Measurements from ENCODE around the gene CPZ. TPM values are rescaled to one million over a fixed set of nuclear protein-coding genes. Genes with fewer than 3 reads are reported as not detected.
"Not testable (repeated sequence)": the region's sequence is repeated elsewhere in the genome, so short reads cannot be mapped to it uniquely, and the experiment has no call there.

The CPZ gene
- total and polyA plus RNA-seq, 2 of the 4 experiments (the other 2 are of a cell fraction), result 0.90 to 10.3 TPM

DNA sequence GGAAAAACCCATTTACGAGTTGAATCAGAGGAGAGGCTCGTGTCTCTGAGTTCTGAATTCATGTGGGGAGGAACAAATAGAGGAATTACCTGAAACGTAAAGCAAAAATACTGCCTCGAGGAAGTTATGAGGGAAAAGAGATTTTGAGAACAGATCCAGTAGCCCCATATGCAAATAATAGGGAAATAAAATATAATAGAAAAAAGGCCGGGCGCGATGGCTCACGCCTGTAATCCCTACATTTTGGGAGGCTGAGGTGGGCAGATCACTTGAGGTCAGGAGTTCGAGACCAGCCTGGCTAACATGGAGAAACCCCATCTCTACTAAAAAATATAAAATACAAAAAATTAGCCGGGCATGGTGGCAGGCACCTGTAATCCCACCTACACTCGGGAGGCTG is 42.2 kb downstream of the CPZ start:
- H3K9me1 ChIP-seq (ENCODE audit: insufficient read depth, low read length); CTCF ChIA-PET; in situ Hi-C loops (cut with MboI; ENCODE audit: low sequenced_read_pairs); H3K27me3 ChIP-seq (ENCODE audit: control insufficient read depth, insufficient read depth, low read length); intact Hi-C loops (cut with micrococcal nuclease); dilution Hi-C loops (cut with HindIII; ENCODE audit: low sequenced_read_pairs, unreplicated experiment); H4K5ac ChIP-seq (ENCODE audit: low read depth, low read length); H3K14ac ChIP-seq (replicated peaks; ENCODE audit: low read depth, low read length); BruUV-seq (replicated peaks); H2AK9ac ChIP-seq (replicated peaks; ENCODE audit: low read depth, low read length, poor library complexity); H3K4me1 ChIP-seq (ENCODE audit: control insufficient read depth, insufficient read depth, low read length); H3K23ac ChIP-seq (ENCODE audit: low read depth, low read length); H3K56ac ChIP-seq (ENCODE audit: extremely low read depth, insufficient read depth, low read length); H2BK5ac ChIP-seq (ENCODE audit: low read depth, low read length, poor library complexity, severe bottlenecking); H3K27ac ChIP-seq (ENCODE audit: insufficient read depth, low read length); H2BK120ac ChIP-seq (ENCODE audit: low read depth, low read length); H4K91ac ChIP-seq (ENCODE audit: insufficient read depth, low read depth, low read length); DNase-seq; H3K36me3 ChIP-seq (ENCODE audit: control insufficient read depth, insufficient read depth, low read length); H2AK5ac ChIP-seq (ENCODE audit: low read depth, low read length); H2AFZ ChIP-seq (replicated peaks; ENCODE audit: low read length, poor library complexity); H3K18ac ChIP-seq (ENCODE audit: low read depth, low read length); H3K9ac ChIP-seq (ENCODE audit: low read depth, low read length); H2BK20ac ChIP-seq (ENCODE audit: low read depth, low read length); H2BK15ac ChIP-seq (ENCODE audit: low read depth, low read length); H3K79me1 ChIP-seq (ENCODE audit: low read depth in 1 of 2, low read length in 2 of 2); H3K4ac ChIP-seq (ENCODE audit: low read depth, low read length); H4K20me1 ChIP-seq (ENCODE audit: insufficient read depth, low read length); POLR2A ChIA-PET (ENCODE audit: unreplicated experiment); ATAC-seq (ENCODE audit: low read depth); H3K4me2 ChIP-seq (ENCODE audit: low read depth, low read length); H3K9me3 ChIP-seq (ENCODE audit: control insufficient read depth, insufficient read depth, low read length); H4K8ac ChIP-seq (ENCODE audit: low read depth in 2 of 2, low read length in 2 of 2); H3K4me3 ChIP-seq (ENCODE audit: insufficient read depth, low read depth, low read length): not testable (repeated sequence)
- WGBS, 2 experiments (ENCODE audit: extremely low coverage in 2 of 2, insufficient read length in 1 of 2), result no CpG with 5 or more reads among the region's 11 CpGs

DNA sequence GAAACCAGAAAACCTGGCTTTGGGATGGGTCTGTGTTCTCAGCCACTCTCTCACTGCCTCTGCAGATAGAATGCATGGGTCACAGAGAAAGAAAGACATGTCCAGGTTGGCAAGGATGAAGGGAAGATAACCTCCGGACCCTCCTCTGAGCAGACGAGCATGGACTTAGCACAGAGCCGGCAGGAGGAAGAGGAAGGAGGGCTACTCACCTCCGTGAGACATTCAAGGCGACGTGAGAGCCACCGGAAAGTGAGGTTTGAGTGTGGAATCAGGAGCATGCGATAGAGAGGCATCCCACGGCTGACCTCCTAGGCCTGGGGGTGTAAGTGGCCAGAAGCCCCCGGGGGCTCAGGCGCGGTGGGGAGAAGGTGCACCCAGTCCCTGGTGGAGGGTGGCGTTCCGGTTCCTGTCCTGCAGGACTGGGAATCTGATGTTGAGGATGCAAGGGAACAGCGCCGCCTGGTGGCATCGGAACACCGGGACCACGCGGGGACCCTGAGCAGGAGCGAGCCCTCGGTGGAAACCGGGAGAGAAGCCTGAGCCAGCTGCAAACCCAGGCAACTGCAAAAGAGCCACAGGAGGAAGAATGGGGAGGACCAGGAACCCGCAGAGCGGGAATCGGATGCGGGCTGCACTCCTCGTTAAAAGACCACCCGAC is 43.5 kb downstream of the CPZ start:
- H2AFZ ChIP-seq (replicated peaks; ENCODE audit: low read length, poor library complexity); H3K4me3 ChIP-seq (ENCODE audit: insufficient read depth, low read depth, low read length); dilution Hi-C loops (cut with HindIII; ENCODE audit: low sequenced_read_pairs, unreplicated experiment); H4K91ac ChIP-seq (ENCODE audit: insufficient read depth, low read depth, low read length); H4K5ac ChIP-seq (ENCODE audit: low read depth, low read length); H3K18ac ChIP-seq (ENCODE audit: low read depth, low read length); H2BK20ac ChIP-seq (ENCODE audit: low read depth, low read length); H3K4ac ChIP-seq (ENCODE audit: low read depth, low read length); H4K20me1 ChIP-seq (ENCODE audit: insufficient read depth, low read length); H2BK5ac ChIP-seq (ENCODE audit: low read depth, low read length, poor library complexity, severe bottlenecking); intact Hi-C loops (cut with micrococcal nuclease); H3K27ac ChIP-seq (ENCODE audit: insufficient read depth, low read length); H3K36me3 ChIP-seq (ENCODE audit: control insufficient read depth, insufficient read depth, low read length); DNase-seq; H4K8ac ChIP-seq (ENCODE audit: low read depth in 2 of 2, low read length in 2 of 2); H3K56ac ChIP-seq (ENCODE audit: extremely low read depth, insufficient read depth, low read length); CTCF ChIA-PET; H3K23ac ChIP-seq (ENCODE audit: low read depth, low read length); BruUV-seq (replicated peaks); H2AK9ac ChIP-seq (replicated peaks; ENCODE audit: low read depth, low read length, poor library complexity); H3K9ac ChIP-seq (ENCODE audit: low read depth, low read length); H3K79me1 ChIP-seq (ENCODE audit: low read depth in 1 of 2, low read length in 2 of 2); H3K14ac ChIP-seq (replicated peaks; ENCODE audit: low read depth, low read length); H3K9me1 ChIP-seq (ENCODE audit: insufficient read depth, low read length); in situ Hi-C loops (cut with MboI; ENCODE audit: low sequenced_read_pairs); H2BK15ac ChIP-seq (ENCODE audit: low read depth, low read length); H3K27me3 ChIP-seq (ENCODE audit: control insufficient read depth, insufficient read depth, low read length); POLR2A ChIA-PET (ENCODE audit: unreplicated experiment); H3K9me3 ChIP-seq (ENCODE audit: control insufficient read depth, insufficient read depth, low read length); H2AK5ac ChIP-seq (ENCODE audit: low read depth, low read length); H3K4me2 ChIP-seq (ENCODE audit: low read depth, low read length); H3K4me1 ChIP-seq (ENCODE audit: control insufficient read depth, insufficient read depth, low read length); H2BK120ac ChIP-seq (ENCODE audit: low read depth, low read length): not testable (repeated sequence)
- ATAC-seq (ENCODE audit: low read depth), result peak; percentile 91
- WGBS, 2 experiments (ENCODE audit: extremely low coverage in 2 of 2, insufficient read length in 1 of 2), result no CpG with 5 or more reads among the region's 29 CpGs
